Measurements from ENCODE around the gene CWC27. TPM values are rescaled to one million over a fixed set of nuclear protein-coding genes. Genes with fewer than 3 reads are reported as not detected.

CWC27 gene
- polyA plus RNA-seq, 2 of the 4 experiments (the other 2 are of a cell fraction) = 24.1 to 48.5 TPM

DNA sequence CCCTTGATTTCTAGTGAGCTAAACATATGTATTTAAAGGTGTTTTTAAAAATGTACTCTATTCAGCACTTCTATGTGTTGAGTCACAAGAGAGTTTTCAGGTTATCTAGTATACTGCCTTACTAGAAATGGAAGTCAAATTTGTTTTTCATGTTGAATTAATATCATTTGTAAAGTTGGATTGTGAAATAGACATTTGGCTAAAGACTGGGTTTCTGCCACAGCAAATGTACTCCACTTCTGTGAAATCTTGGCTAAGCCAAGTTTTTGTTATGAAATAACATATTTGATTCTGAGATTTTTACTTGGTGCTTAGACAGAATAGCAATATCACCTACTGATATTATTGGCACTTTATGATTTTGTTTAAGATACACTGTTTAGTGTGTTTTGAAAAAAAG is 106.0 kb downstream of the CWC27 start:
- TF ChIP-seq CHD2 (IDR thresholded peaks at IDR 0.05; ENCODE audit: low read length, partially characterized antibody) (no peak), MAFK (IDR thresholded peaks at IDR 0.05; ENCODE audit: partially characterized antibody) (no peak), ZNF302 (CRISPR knock-in tag; IDR thresholded peaks at IDR 0.05) (no peak), NFE2L2 (conservative IDR thresholded peaks at IDR 0.05; ENCODE audit: low read length) (no peak), NPAS2 (CRISPR knock-in tag; IDR thresholded peaks at IDR 0.05; ENCODE audit: borderline replicate concordance) (no peak)
- TF ChIP-seq, protein P1, sequence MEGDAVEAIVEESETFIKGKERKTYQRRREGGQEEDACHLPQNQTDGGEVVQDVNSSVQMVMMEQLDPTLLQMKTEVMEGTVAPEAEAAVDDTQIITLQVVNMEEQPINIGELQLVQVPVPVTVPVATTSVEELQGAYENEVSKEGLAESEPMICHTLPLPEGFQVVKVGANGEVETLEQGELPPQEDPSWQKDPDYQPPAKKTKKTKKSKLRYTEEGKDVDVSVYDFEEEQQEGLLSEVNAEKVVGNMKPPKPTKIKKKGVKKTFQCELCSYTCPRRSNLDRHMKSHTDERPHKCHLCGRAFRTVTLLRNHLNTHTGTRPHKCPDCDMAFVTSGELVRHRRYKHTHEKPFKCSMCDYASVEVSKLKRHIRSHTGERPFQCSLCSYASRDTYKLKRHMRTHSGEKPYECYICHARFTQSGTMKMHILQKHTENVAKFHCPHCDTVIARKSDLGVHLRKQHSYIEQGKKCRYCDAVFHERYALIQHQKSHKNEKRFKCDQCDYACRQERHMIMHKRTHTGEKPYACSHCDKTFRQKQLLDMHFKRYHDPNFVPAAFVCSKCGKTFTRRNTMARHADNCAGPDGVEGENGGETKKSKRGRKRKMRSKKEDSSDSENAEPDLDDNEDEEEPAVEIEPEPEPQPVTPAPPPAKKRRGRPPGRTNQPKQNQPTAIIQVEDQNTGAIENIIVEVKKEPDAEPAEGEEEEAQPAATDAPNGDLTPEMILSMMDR (IDR thresholded peaks at IDR 0.05) = no peak
- FAIRE-seq = no peak
- CTCF ChIA-PET = no interaction called here

DNA sequence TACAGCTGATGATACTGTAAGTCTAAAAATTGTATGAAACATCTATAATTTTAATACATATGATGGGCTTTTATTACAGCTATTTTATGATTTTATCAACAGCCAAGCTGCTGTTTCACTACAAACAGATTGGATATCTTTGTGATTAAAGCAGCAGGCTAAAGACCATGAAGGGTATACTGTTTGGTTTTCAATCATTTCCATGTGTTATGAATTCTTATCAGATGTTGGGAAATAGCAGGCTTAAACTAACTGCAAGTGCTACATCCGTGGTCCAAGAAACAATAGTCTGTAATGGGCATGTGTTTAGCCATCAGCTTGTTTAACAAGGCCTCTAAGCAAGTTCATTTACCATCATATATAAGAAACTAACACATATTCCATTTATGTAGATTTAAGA is 107.5 kb downstream of the CWC27 start:
- 50% methylated on average over 1 of the region's 1 CpG for WGBS (ENCODE audit: missing lambda C conversion rate)
- Histone ChIP-seq H3K4me3 (no peak overlapping the region), H3K4me2 (no peak overlapping the region), H3K4me1 (no peaks in the 10 kb centered on the region), H3K27ac (no peak overlapping the region), H3K9me3 (no peaks in the 10 kb centered on the region)
- ATAC-seq (no peak), DNase-seq (ENCODE audit: low read depth in 1 of 2, low spot score in 1 of 2) (no peak), FAIRE-seq (no peak)
- POLR2A ChIA-PET = no interaction called here
- no peak for TF ChIP-seq NR3C1 (IDR thresholded peaks at IDR 0.05)
- TF ChIP-seq GATA3 (IDR thresholded peaks at IDR 0.05; ENCODE audit: borderline replicate concordance) = no peak
- TF ChIP-seq HDAC2 (IDR thresholded peaks at IDR 0.05) = no peak
- TF ChIP-seq HOXA7 (CRISPR knock-in tag; IDR thresholded peaks at IDR 0.05) = no peak
- TF ChIP-seq PHF8 (IDR thresholded peaks at IDR 0.05; ENCODE audit: borderline replicate concordance, low read depth) = no peak
- TF ChIP-seq SMC3 (IDR thresholded peaks at IDR 0.05) = no peak
- no peak for TF ChIP-seq CBX8 (IDR thresholded peaks at IDR 0.05)
- no peak for TF ChIP-seq FOXS1 (CRISPR knock-in tag; IDR thresholded peaks at IDR 0.05)
- TF ChIP-seq, protein P1 (IDR thresholded peaks at IDR 0.05) = no peak
- no peak for TF ChIP-seq NPAS2 (CRISPR knock-in tag; IDR thresholded peaks at IDR 0.05; ENCODE audit: borderline replicate concordance)
- TF ChIP-seq EP300 (IDR thresholded peaks at IDR 0.05) = no peak
- TF ChIP-seq FOSB (CRISPR knock-in tag; IDR thresholded peaks at IDR 0.05) = no peak
- CTCF ChIA-PET = interaction anchor here (0.6 kb wide), 1 partner anchor 55 kb away, joined by 3 read pairs; no protein-coding TSS in a partner anchor

More for the DNA sequence above, 106.0 kb downstream of the CWC27 start:
- Histone ChIP-seq H3K27ac (no peak overlapping the region), H3K9me3 (no peaks in the 10 kb centered on the region), H3K4me3 (no peak overlapping the region), H3K4me1 (peaks cover 1% of the 10 kb centered on the region; the same call in 2 of the 3 replicates), H3K4me2 (no peak overlapping the region)
- DNase-seq (ENCODE audit: low read depth in 1 of 2, low spot score in 1 of 2) (no peak), ATAC-seq (no peak)
- POLR2A ChIA-PET = no interaction called here

DNA sequence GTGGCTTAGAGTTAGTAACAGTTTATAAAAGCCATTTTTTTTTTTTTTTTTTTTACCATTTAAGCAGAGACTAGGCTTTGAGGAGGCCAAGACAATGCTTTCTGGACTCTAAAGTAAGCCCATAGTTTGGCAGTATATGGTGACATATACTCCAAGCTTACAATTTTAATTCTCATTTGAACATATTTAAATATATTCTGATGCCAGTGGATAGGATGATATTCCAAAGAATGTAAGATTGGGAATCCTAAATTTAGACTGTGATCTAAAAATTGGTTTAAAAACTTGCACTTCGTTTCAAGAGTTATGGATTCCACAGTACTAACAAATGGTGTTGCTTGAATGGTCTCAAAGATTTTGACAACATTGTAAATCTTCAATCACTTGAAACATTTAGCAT is 112.1 kb downstream of the CWC27 start:
- no peak overlapping the region for H3K27ac ChIP-seq
- DNase-seq (ENCODE audit: low read depth in 1 of 2, low spot score in 1 of 2) (no peak), FAIRE-seq (no peak), ATAC-seq (no peak)
- WGBS (ENCODE audit: missing lambda C conversion rate) = 83% methylated on average over 1 of the region's 1 CpG
- POLR2A ChIA-PET = no interaction called here
- CTCF ChIA-PET = interaction anchor here (0.8 kb wide), 1 partner anchor 11 kb away, joined by 3 read pairs; no protein-coding TSS in a partner anchor
- H3K4me2 ChIP-seq = no peak overlapping the region
- TF ChIP-seq RAD21 (conservative IDR thresholded peaks at IDR 0.05 in 1 of 2, IDR thresholded peaks at IDR 0.05 in 1 of 2) (no peak), EHMT2 (IDR thresholded peaks at IDR 0.05; ENCODE audit: low read depth) (no peak), GATA3 (IDR thresholded peaks at IDR 0.05; ENCODE audit: borderline replicate concordance) (no peak), HEYL (CRISPR knock-in tag; IDR thresholded peaks at IDR 0.05) (no peak), RNF2 (IDR thresholded peaks at IDR 0.05; ENCODE audit: borderline replicate concordance, low read depth) (no peak), ZFP36 (IDR thresholded peaks at IDR 0.05; ENCODE audit: borderline replicate concordance, partially characterized antibody) (no peak), EHF (CRISPR knock-in tag; IDR thresholded peaks at IDR 0.05) (no peak), FOXS1 (CRISPR knock-in tag; IDR thresholded peaks at IDR 0.05) (no peak), PHF8 (IDR thresholded peaks at IDR 0.05; ENCODE audit: borderline replicate concordance, low read depth) (no peak), TFCP2L1 (CRISPR knock-in tag; IDR thresholded peaks at IDR 0.05) (no peak), CBX2 (IDR thresholded peaks at IDR 0.05; ENCODE audit: borderline replicate concordance, low read depth) (no peak), MYC (IDR thresholded peaks at IDR 0.05; ENCODE audit: borderline replicate concordance, low read length) (no peak)
- TF ChIP-seq, protein P1 (IDR thresholded peaks at IDR 0.05) = no peak
- no peaks in the 10 kb centered on the region for H3K9me3 ChIP-seq
- no peaks in the 10 kb centered on the region for H3K4me1 ChIP-seq
- no peak overlapping the region for H3K4me3 ChIP-seq
